Stimulated activated CD4-positive, alpha-beta T cell treated with anti-CD3 and anti-CD28 coated beads, Interleukin-12 subunit alpha, Interleukin-12 subunit beta, amount 100 ng/mL, for 4 hours (primary cell): ENCODE results near the gene FLT3LG.
"Not testable (repeated sequence)": the region's sequence is repeated elsewhere in the genome, so short reads cannot be mapped to it uniquely, and the experiment has no call there.

Experiments used
- DNase-seq: peaks from one replicate; pipeline ENCODE4 v3.0.0-alpha.2; 2020

Gene FLT3LG

GRCh38 chr19:49441210-49441959 is 32.6 kb upstream of the FLT3LG start, which contains the start of gene SLC17A7:
SLC17A7 (minus strand) TSS chr19:49441527; CDS start chr19:49441379, 148 bp downstream.
- DNase-seq = peak; percentile 36

GRCh38 chr19:49441960-49442350 is 32.1 kb upstream of the FLT3LG start:
- no peak for DNase-seq

- DNase-seq = no peak
These were observed 31.7 kb upstream of the FLT3LG start for GRCh38 chr19:49442354-49442753.

GRCh38 chr19:49442771-49443365 is 31.1 kb upstream of the FLT3LG start:
- peak; percentile 53 for DNase-seq

- DNase-seq = peak; percentile 91
These were observed 30.5 kb upstream of the FLT3LG start for GRCh38 chr19:49443366-49444099.

GRCh38 chr19:49444100-49444700 is 29.8 kb upstream of the FLT3LG start:
- not testable (repeated sequence) for DNase-seq

GRCh38 chr19:49445997-49446396 is 28.0 kb upstream of the FLT3LG start:
- DNase-seq = no peak

GRCh38 chr19:49447485-49448431 is 26.3 kb upstream of the FLT3LG start:
- no peak for DNase-seq

GRCh38 chr19:49448432-49448786 is 25.6 kb upstream of the FLT3LG start:
- DNase-seq = no peak

GRCh38 chr19:49450405-49450804 is 23.6 kb upstream of the FLT3LG start:
- DNase-seq = no peak

- DNase-seq = peak; percentile 87
These were observed 22.4 kb upstream of the FLT3LG start, which contains the start of gene PIH1D1 for GRCh38 chr19:49451430-49452181. PIH1D1 (minus strand) TSS chr19:49451814; CDS start chr19:49451574, 240 bp downstream.

- peak; percentile 96 for DNase-seq
These were observed 20.8 kb upstream of the FLT3LG start, which contains the start of gene ALDH16A1 for GRCh38 chr19:49453013-49453756. ALDH16A1 (plus strand) TSS chr19:49453225; CDS start chr19:49453332, 107 bp downstream.

GRCh38 chr19:49453757-49454240 is 20.2 kb upstream of the FLT3LG start:
- no peak for DNase-seq

- no peak for DNase-seq
These were observed 18.2 kb upstream of the FLT3LG start for GRCh38 chr19:49455773-49456172.

GRCh38 chr19:49456326-49456725 is 17.7 kb upstream of the FLT3LG start:
- no peak for DNase-seq

- no peak for DNase-seq
These were observed 15.5 kb upstream of the FLT3LG start for GRCh38 chr19:49458567-49458903.

GRCh38 chr19:49459388-49459787 is 14.6 kb upstream of the FLT3LG start:
- DNase-seq = no peak

GRCh38 chr19:49461130-49461529 is 12.9 kb upstream of the FLT3LG start:
- DNase-seq = not testable (repeated sequence)

- DNase-seq = no peak
These were observed 12.4 kb upstream of the FLT3LG start for GRCh38 chr19:49461656-49462055.

GRCh38 chr19:49462492-49462891 is 11.5 kb upstream of the FLT3LG start:
- DNase-seq = no peak
